ENCODE measurements around the gene RAB1B. TPM values are rescaled to one million over a fixed set of nuclear protein-coding genes. Genes with fewer than 3 reads are reported as not detected.
"Not testable (repeated sequence)": the region's sequence is repeated elsewhere in the genome, so short reads cannot be mapped to it uniquely, and the experiment has no call there.

The RAB1B gene
- total RNA-seq, 1 experiment from 2014 or later = 380 TPM

GRCh38 chr11:66247801-66248200 is 20.6 kb upstream of the RAB1B start:
- BruUV-seq (replicated peaks) = no TSS peak
- no peak for TF ChIP-seq EZH2phosphoT487 (IDR thresholded peaks at IDR 0.05; ENCODE audit: borderline replicate concordance, low read length)
- no peak for TF ChIP-seq EZH2 (IDR thresholded peaks at IDR 0.05; ENCODE audit: low read length, unreplicated experiment)
- TF ChIP-seq, protein P1, sequence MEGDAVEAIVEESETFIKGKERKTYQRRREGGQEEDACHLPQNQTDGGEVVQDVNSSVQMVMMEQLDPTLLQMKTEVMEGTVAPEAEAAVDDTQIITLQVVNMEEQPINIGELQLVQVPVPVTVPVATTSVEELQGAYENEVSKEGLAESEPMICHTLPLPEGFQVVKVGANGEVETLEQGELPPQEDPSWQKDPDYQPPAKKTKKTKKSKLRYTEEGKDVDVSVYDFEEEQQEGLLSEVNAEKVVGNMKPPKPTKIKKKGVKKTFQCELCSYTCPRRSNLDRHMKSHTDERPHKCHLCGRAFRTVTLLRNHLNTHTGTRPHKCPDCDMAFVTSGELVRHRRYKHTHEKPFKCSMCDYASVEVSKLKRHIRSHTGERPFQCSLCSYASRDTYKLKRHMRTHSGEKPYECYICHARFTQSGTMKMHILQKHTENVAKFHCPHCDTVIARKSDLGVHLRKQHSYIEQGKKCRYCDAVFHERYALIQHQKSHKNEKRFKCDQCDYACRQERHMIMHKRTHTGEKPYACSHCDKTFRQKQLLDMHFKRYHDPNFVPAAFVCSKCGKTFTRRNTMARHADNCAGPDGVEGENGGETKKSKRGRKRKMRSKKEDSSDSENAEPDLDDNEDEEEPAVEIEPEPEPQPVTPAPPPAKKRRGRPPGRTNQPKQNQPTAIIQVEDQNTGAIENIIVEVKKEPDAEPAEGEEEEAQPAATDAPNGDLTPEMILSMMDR (conservative IDR thresholded peaks at IDR 0.05; ENCODE audit: low read depth, low read length) = no peak
- H3K9ac ChIP-seq (ENCODE audit: low read length) = no peak overlapping the region
- no peak overlapping the region for H3K4me3 ChIP-seq (ENCODE audit: low read length)
- intact Hi-C loops (cut with micrococcal nuclease) = no loop called here
- no peak overlapping the region for H2AFZ ChIP-seq (ENCODE audit: low read length)
- DNase-seq (no peak), ATAC-seq (peak; percentile 72)
- no peaks in the 10 kb centered on the region for H3K9me3 ChIP-seq (ENCODE audit: low read length)
- no peaks in the 10 kb centered on the region for H4K20me1 ChIP-seq (ENCODE audit: low read length)
- no peaks in the 10 kb centered on the region for H3K36me3 ChIP-seq (ENCODE audit: low read depth, low read length)
- no peaks in the 10 kb centered on the region for H3K4me1 ChIP-seq (ENCODE audit: insufficient read depth, low read length)
- no peaks in the 10 kb centered on the region for H3K79me2 ChIP-seq (ENCODE audit: low read length)
- no peaks in the 10 kb centered on the region for H3K9me2 ChIP-seq (replicated peaks; ENCODE audit: low read length)
- ChIA-PET POLR2A (ENCODE audit: unreplicated experiment) (no interaction called here), CTCF (no interaction called here)
- H3K27me3 ChIP-seq (ENCODE audit: low read length) = no peaks in the 10 kb centered on the region
- H3K27ac ChIP-seq (ENCODE audit: low read length) = no peak overlapping the region
- no peak overlapping the region for H3K4me2 ChIP-seq (ENCODE audit: low read length)
- H3F3A ChIP-seq (ENCODE audit: low read length, unreplicated experiment) = no peaks in the 10 kb centered on the region

DNA sequence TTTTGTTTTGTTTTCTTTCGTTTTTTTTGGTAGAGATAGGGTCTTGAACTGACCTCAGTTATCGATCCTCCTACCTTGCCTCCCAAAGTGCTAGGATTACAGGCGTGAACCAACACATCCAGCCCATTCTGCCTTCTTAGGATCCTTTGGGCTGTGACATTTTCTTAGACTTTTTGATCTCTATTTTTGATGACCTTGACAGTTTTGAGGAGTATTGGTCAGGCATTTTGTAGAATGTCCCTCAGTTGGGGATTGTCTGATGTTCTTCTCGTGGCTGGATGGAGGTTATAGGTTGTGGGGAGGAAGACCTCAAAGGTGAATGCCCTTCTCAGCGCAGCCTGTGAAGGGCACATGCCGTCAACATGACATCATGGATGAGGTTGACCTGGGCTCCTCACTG is 19.5 kb upstream of the RAB1B start:
- H3K36me3 ChIP-seq (ENCODE audit: low read depth, low read length) = no peaks in the 10 kb centered on the region
- H3K9me2 ChIP-seq (replicated peaks; ENCODE audit: low read length) = no peaks in the 10 kb centered on the region
- no peaks in the 10 kb centered on the region for H3K4me1 ChIP-seq (ENCODE audit: insufficient read depth, low read length)
- H3K9me3 ChIP-seq (ENCODE audit: low read length) = no peaks in the 10 kb centered on the region
- BruUV-seq (replicated peaks) = no TSS peak
- no peak overlapping the region for H3K9ac ChIP-seq (ENCODE audit: low read length)
- no peak overlapping the region for H3K4me3 ChIP-seq (ENCODE audit: low read length)
- H4K20me1 ChIP-seq (ENCODE audit: low read length) = no peaks in the 10 kb centered on the region
- CTCF ChIA-PET = no interaction called here
- DNase-seq (no peak), ATAC-seq (no peak)
- no peak overlapping the region for H3K27ac ChIP-seq (ENCODE audit: low read length)
- TF ChIP-seq EZH2phosphoT487 (IDR thresholded peaks at IDR 0.05; ENCODE audit: borderline replicate concordance, low read length) = no peak
- TF ChIP-seq EZH2 (IDR thresholded peaks at IDR 0.05; ENCODE audit: low read length, unreplicated experiment) = no peak
- TF ChIP-seq, protein P1 (conservative IDR thresholded peaks at IDR 0.05; ENCODE audit: low read depth, low read length) = no peak
- H3K27me3 ChIP-seq (ENCODE audit: low read length) = no peaks in the 10 kb centered on the region
- H3K79me2 ChIP-seq (ENCODE audit: low read length) = no peaks in the 10 kb centered on the region
- POLR2A ChIA-PET (ENCODE audit: unreplicated experiment) = no interaction called here
- H3F3A ChIP-seq (ENCODE audit: low read length, unreplicated experiment) = no peaks in the 10 kb centered on the region
- no peak overlapping the region for H3K4me2 ChIP-seq (ENCODE audit: low read length)
- no peak overlapping the region for H2AFZ ChIP-seq (ENCODE audit: low read length)
- intact Hi-C loops (cut with micrococcal nuclease) = no loop called here

DNA sequence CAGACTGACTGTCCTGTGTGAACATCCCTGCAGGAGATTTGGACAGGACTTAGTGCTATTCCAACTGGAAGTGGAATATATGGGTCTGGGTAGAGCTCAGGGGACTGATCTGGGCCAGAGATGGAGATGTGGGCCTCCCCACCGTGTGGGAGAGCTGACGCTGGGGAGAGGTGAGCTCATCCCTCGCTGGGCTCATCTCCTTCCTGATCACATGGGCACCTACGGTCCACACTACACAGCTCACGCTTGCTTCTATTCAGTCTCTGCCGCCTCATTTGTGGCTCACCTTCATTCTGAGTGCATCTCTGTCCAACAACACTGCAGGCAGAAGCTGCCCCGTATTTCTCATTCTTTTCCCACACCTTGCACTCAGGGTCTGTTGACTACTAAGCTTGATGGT is 16.6 kb upstream of the RAB1B start:
- no TSS peak for BruUV-seq (replicated peaks)
- no peaks in the 10 kb centered on the region for H3F3A ChIP-seq (ENCODE audit: low read length, unreplicated experiment)
- no peaks in the 10 kb centered on the region for H3K9me2 ChIP-seq (replicated peaks; ENCODE audit: low read length)
- H3K4me2 ChIP-seq (ENCODE audit: low read length) = no peak overlapping the region
- no peak for DNase-seq
- ATAC-seq = no peak
- H3K9ac ChIP-seq (ENCODE audit: low read length) = no peak overlapping the region
- H4K20me1 ChIP-seq (ENCODE audit: low read length) = no peaks in the 10 kb centered on the region
- POLR2A ChIA-PET (ENCODE audit: unreplicated experiment) = no interaction called here
- H3K27me3 ChIP-seq (ENCODE audit: low read length) = no peaks in the 10 kb centered on the region
- H3K79me2 ChIP-seq (ENCODE audit: low read length) = no peaks in the 10 kb centered on the region
- H3K27ac ChIP-seq (ENCODE audit: low read length) = no peak overlapping the region
- CTCF ChIA-PET = interaction anchor here (0.5 kb wide), 1 partner anchor 133 kb away, joined by 5 read pairs; no protein-coding TSS in a partner anchor
- H2AFZ ChIP-seq (ENCODE audit: low read length) = no peak overlapping the region
- no peak for TF ChIP-seq EZH2phosphoT487 (IDR thresholded peaks at IDR 0.05; ENCODE audit: borderline replicate concordance, low read length)
- TF ChIP-seq EZH2 (IDR thresholded peaks at IDR 0.05; ENCODE audit: low read length, unreplicated experiment) = no peak
- TF ChIP-seq, protein P1 (conservative IDR thresholded peaks at IDR 0.05; ENCODE audit: low read depth, low read length) = no peak
- no peaks in the 10 kb centered on the region for H3K36me3 ChIP-seq (ENCODE audit: low read depth, low read length)
- H3K4me1 ChIP-seq (ENCODE audit: insufficient read depth, low read length) = peaks cover 3% of the 10 kb centered on the region
- H3K4me3 ChIP-seq (ENCODE audit: low read length) = no peak overlapping the region
- H3K9me3 ChIP-seq (ENCODE audit: low read length) = no peaks in the 10 kb centered on the region
- intact Hi-C loops (cut with micrococcal nuclease) = no loop called here

DNA sequence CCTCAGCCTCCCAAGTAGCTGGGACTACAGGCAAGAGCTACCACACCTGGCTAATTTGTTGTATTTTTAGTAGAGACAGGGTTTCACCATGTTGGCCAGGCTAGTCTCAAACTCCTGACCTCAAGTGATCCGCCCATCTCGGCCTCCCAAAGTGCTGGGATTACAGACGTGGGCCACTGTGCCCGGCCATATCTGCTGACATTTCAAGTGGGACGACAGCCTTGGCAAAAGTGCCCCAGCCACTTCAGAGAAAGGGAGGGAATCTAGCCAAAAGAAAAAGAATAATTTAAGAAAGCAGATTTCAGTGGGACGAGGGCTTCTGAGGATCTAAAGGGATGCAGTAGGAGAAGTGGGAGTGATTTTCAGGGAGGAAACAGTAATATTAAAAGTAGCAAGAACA is 15.4 kb upstream of the RAB1B start:
- H3K4me1 ChIP-seq (ENCODE audit: insufficient read depth, low read length); H2AFZ ChIP-seq (ENCODE audit: low read length); ATAC-seq; H3K4me2 ChIP-seq (ENCODE audit: low read length); POLR2A ChIA-PET (ENCODE audit: unreplicated experiment); H3K4me3 ChIP-seq (ENCODE audit: low read length); H3K27ac ChIP-seq (ENCODE audit: low read length); H3K9me2 ChIP-seq (replicated peaks; ENCODE audit: low read length); intact Hi-C loops (cut with micrococcal nuclease); H3F3A ChIP-seq (ENCODE audit: low read length, unreplicated experiment); H4K20me1 ChIP-seq (ENCODE audit: low read length); H3K27me3 ChIP-seq (ENCODE audit: low read length); BruUV-seq (replicated peaks); CTCF ChIA-PET; H3K9me3 ChIP-seq (ENCODE audit: low read length); H3K79me2 ChIP-seq (ENCODE audit: low read length); H3K36me3 ChIP-seq (ENCODE audit: low read depth, low read length); H3K9ac ChIP-seq (ENCODE audit: low read length); DNase-seq: not testable (repeated sequence)

Measured in PC-3 (cell line).